ENCODE results near the gene MORN4.

- no peak for TF ChIP-seq POLR2A (IDR thresholded peaks at IDR 0.05)
- no peak for TF ChIP-seq CTCF (IDR thresholded peaks at IDR 0.05)
Measured at GRCh38 chr10:97564776-97565175, 68.5 kb downstream of the MORN4 start.
